ENCODE results near the gene BTG4. TPM values are rescaled to one million over a fixed set of nuclear protein-coding genes. Genes with fewer than 3 reads are reported as not detected.

The BTG4 gene
- total and polyA plus RNA-seq, 2 experiments from 2014 or later = 0.33 TPM; not detected in 1

GRCh38 chr11:111460340-111460739 lies 51.8 kb downstream of the BTG4 start:
- H3K4me2 ChIP-seq (ENCODE audit: unreplicated experiment) = no peak overlapping the region
- H3K9me2 ChIP-seq (ENCODE audit: insufficient read depth) = no peaks in the 10 kb centered on the region
- no peaks in the 10 kb centered on the region for H4K20me1 ChIP-seq (ENCODE audit: insufficient read depth)
- in situ Hi-C loops (cut with MboI) = no loop called here
- H3K9ac ChIP-seq = no peak overlapping the region
- H3F3A ChIP-seq (ENCODE audit: insufficient read depth) = no peaks in the 10 kb centered on the region
- no peaks in the 10 kb centered on the region for H3K36me3 ChIP-seq (ENCODE audit: low read depth)
- H2AFZ ChIP-seq = no peak overlapping the region
- H3K79me2 ChIP-seq (ENCODE audit: insufficient read depth) = no peaks in the 10 kb centered on the region
- no peak for DNase-seq
- H3K27ac ChIP-seq = no peak overlapping the region
- peaks cover 9% of the 10 kb centered on the region for H3K4me1 ChIP-seq (ENCODE audit: insufficient read depth)
- TF ChIP-seq EZH2phosphoT487 (IDR thresholded peaks at IDR 0.05; ENCODE audit: insufficient read depth, low read depth) (no peak), EZH2 (IDR thresholded peaks at IDR 0.05; ENCODE audit: insufficient read depth, poor library complexity, severe bottlenecking) (no peak)
- no peaks in the 10 kb centered on the region for H3K27me3 ChIP-seq (replicated peaks; ENCODE audit: insufficient read depth)
- no peaks in the 10 kb centered on the region for H3K9me3 ChIP-seq (ENCODE audit: low read depth)
- WGBS, 2 experiments (ENCODE audit: low coverage in 1 of 2, low lambda C conversion rate in 2 of 2, missing lambda C conversion rate in 2 of 2) = 61 to 63% methylated on average over 4 of the region's 4 CpGs
- H3K4me3 ChIP-seq = no peak overlapping the region

- Histone ChIP-seq H3K9me2 (ENCODE audit: insufficient read depth) (no peaks in the 10 kb centered on the region), H3K27ac (no peak overlapping the region), H2AFZ (no peak overlapping the region), H3K4me2 (ENCODE audit: unreplicated experiment) (no peak overlapping the region), H3K27me3 (replicated peaks; ENCODE audit: insufficient read depth) (no peaks in the 10 kb centered on the region), H3K9ac (no peak overlapping the region), H3F3A (ENCODE audit: insufficient read depth) (no peaks in the 10 kb centered on the region), H3K9me3 (ENCODE audit: low read depth) (no peaks in the 10 kb centered on the region), H3K4me3 (no peak overlapping the region), H3K4me1 (ENCODE audit: insufficient read depth) (peaks cover 2% of the 10 kb centered on the region; the same call in 1 of the 2 replicates), H4K20me1 (ENCODE audit: insufficient read depth) (no peaks in the 10 kb centered on the region), H3K79me2 (ENCODE audit: insufficient read depth) (no peaks in the 10 kb centered on the region), H3K36me3 (ENCODE audit: low read depth) (no peaks in the 10 kb centered on the region)
- in situ Hi-C loops (cut with MboI) = loop anchor here (10.0 kb wide), 2 partner anchors 315 to 385 kb away; no protein-coding TSS in a partner anchor
- no peak for DNase-seq
- WGBS, 2 experiments (ENCODE audit: low coverage in 1 of 2, low lambda C conversion rate in 2 of 2, missing lambda C conversion rate in 2 of 2) = 88 to 93% methylated on average over 9 of the region's 9 CpGs
- TF ChIP-seq EZH2phosphoT487 (IDR thresholded peaks at IDR 0.05; ENCODE audit: insufficient read depth, low read depth) = no peak
- TF ChIP-seq EZH2 (IDR thresholded peaks at IDR 0.05; ENCODE audit: insufficient read depth, poor library complexity, severe bottlenecking) = no peak
Observed at GRCh38 chr11:111459506-111460270, 52.5 kb downstream of the BTG4 start.

GRCh38 chr11:111457731-111458368 lies 54.3 kb downstream of the BTG4 start:
- 84 to 89% methylated on average over 9 of the region's 9 CpGs for WGBS, 2 experiments (ENCODE audit: low coverage in 1 of 2, low lambda C conversion rate in 2 of 2, missing lambda C conversion rate in 2 of 2)
- Histone ChIP-seq H3K36me3 (ENCODE audit: low read depth) (no peaks in the 10 kb centered on the region), H3K79me2 (ENCODE audit: insufficient read depth) (no peaks in the 10 kb centered on the region), H3K9me2 (ENCODE audit: insufficient read depth) (no peaks in the 10 kb centered on the region), H3K4me3 (no peak overlapping the region), H3K9ac (no peak overlapping the region), H4K20me1 (ENCODE audit: insufficient read depth) (no peaks in the 10 kb centered on the region), H3K4me1 (ENCODE audit: insufficient read depth) (no peaks in the 10 kb centered on the region), H2AFZ (no peak overlapping the region), H3K27me3 (replicated peaks; ENCODE audit: insufficient read depth) (no peaks in the 10 kb centered on the region), H3F3A (ENCODE audit: insufficient read depth) (no peaks in the 10 kb centered on the region), H3K27ac (no peak overlapping the region), H3K9me3 (ENCODE audit: low read depth) (no peaks in the 10 kb centered on the region), H3K4me2 (ENCODE audit: unreplicated experiment) (no peak overlapping the region)
- no peak for TF ChIP-seq EZH2phosphoT487 (IDR thresholded peaks at IDR 0.05; ENCODE audit: insufficient read depth, low read depth)
- TF ChIP-seq EZH2 (IDR thresholded peaks at IDR 0.05; ENCODE audit: insufficient read depth, poor library complexity, severe bottlenecking) = no peak
- no peak for DNase-seq
- in situ Hi-C loops (cut with MboI) = loop anchor here (10.0 kb wide), 2 partner anchors 317 to 387 kb away; no protein-coding TSS in a partner anchor

- Histone ChIP-seq H3F3A (ENCODE audit: insufficient read depth) (no peaks in the 10 kb centered on the region), H3K4me1 (ENCODE audit: insufficient read depth) (peaks cover 4% of the 10 kb centered on the region; the same call in 1 of the 2 replicates), H2AFZ (no peak overlapping the region), H3K9ac (no peak overlapping the region), H3K36me3 (ENCODE audit: low read depth) (no peaks in the 10 kb centered on the region), H3K79me2 (ENCODE audit: insufficient read depth) (no peaks in the 10 kb centered on the region), H3K4me3 (no peak overlapping the region), H3K27ac (no peak overlapping the region), H3K9me3 (ENCODE audit: low read depth) (no peaks in the 10 kb centered on the region), H3K27me3 (replicated peaks; ENCODE audit: insufficient read depth) (no peaks in the 10 kb centered on the region), H4K20me1 (ENCODE audit: insufficient read depth) (no peaks in the 10 kb centered on the region), H3K4me2 (ENCODE audit: unreplicated experiment) (no peak overlapping the region), H3K9me2 (ENCODE audit: insufficient read depth) (no peaks in the 10 kb centered on the region)
- in situ Hi-C loops (cut with MboI) = loop anchor here (10.0 kb wide), 2 partner anchors 318 to 388 kb away; no protein-coding TSS in a partner anchor
- WGBS, 2 experiments (ENCODE audit: low coverage in 1 of 2, low lambda C conversion rate in 2 of 2, missing lambda C conversion rate in 2 of 2) = 93 to 100% methylated on average over 8 to 11 of the region's 11 CpGs
- TF ChIP-seq EZH2phosphoT487 (IDR thresholded peaks at IDR 0.05; ENCODE audit: insufficient read depth, low read depth) (no peak), EZH2 (IDR thresholded peaks at IDR 0.05; ENCODE audit: insufficient read depth, poor library complexity, severe bottlenecking) (no peak)
- no peak for DNase-seq
Observed at GRCh38 chr11:111456859-111457730, 55.1 kb downstream of the BTG4 start.

Measured in GM23248 (cell line).